ENCODE results near the gene C11orf97. TPM values are rescaled to one million over a fixed set of nuclear protein-coding genes. Genes with fewer than 3 reads are reported as not detected.

C11orf97 gene
- total RNA-seq, 2 experiments from 2014 or later, result not detected

DNA sequence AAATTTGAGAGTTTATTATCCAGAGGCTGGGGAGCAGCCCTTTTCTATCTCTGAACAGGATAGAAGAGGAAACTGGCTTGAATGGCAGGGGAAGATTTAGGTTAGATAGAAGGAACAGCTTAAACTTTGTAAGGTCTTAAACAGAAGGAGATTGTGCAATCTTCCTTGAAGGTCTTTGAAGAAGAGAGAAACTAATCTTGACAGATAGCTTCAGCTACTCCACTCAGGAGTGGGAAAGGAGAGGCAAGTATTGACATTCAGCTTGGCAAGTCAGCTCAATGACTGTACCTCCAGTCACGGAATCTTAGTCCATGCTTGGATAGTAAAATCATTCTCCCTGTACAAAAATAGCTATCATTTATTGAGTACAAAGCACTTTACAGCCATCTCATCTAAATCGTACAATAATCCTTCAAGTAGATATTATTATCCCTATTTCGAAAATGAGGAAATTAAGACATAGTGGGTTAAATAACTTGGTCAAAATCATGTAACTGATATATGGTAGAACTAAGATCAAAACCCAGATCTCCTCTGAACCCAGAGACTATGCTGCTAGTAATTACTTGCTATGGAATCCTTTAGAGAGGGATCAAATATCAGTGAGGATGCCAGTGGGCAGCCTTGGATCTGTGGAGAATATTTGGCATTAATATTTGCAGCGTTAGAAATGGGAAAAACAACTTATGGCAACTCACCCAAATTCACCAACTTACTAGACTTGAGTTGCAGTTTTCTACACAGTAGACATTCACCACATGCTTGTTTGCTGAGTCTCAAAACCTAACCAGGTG is 14.6 kb downstream of the C11orf97 start:
- no peak overlapping the region for H3K27ac Mint-ChIP-seq
- H3K27me3 Mint-ChIP-seq (ENCODE audit: low read depth), result peaks cover 17% of the 10 kb centered on the region
- intact Hi-C loops (cut with micrococcal nuclease), result no loop called here
- CTCF ChIA-PET, result interaction anchor here (0.7 to 1.3 kb wide), 2 partner anchors 10 to 812 kb away, joined by 3 to 5 read pairs; no protein-coding TSS in a partner anchor
- no peaks in the 10 kb centered on the region for H3K9me3 Mint-ChIP-seq
- DNase-seq, result no peak
- no peaks in the 10 kb centered on the region for H3K36me3 Mint-ChIP-seq (ENCODE audit: low read depth)
- no peaks in the 10 kb centered on the region for H3K4me1 Mint-ChIP-seq (ENCODE audit: low read depth)
- H3K4me3 Mint-ChIP-seq, result no peak overlapping the region

DNA sequence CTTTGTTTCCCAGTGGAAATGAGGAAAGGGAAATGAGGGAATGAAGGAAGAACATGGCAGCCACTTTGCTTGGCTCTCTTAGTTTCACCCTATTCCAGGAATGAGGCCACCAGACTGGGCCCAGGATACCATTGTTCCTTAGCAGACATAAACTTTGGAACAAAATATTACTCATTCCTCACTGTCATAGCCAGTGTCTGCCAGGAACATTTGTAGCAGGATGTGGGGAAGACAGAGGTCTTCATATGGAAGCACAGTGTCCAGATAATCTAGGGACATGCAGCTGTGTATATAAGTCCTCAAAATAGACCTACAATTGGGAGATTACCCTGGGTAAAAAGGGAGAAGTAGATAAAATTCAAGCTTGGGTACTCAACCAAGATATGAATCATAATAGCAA is 16.3 kb downstream of the C11orf97 start:
- Mint-ChIP-seq H3K4me3 (no peak overlapping the region), H3K36me3 (ENCODE audit: low read depth) (no peaks in the 10 kb centered on the region), H3K9me3 (no peaks in the 10 kb centered on the region), H3K4me1 (ENCODE audit: low read depth) (no peaks in the 10 kb centered on the region), H3K27me3 (ENCODE audit: low read depth) (peaks cover 17% of the 10 kb centered on the region), H3K27ac (no peak overlapping the region)
- no peak for DNase-seq
- intact Hi-C loops (cut with micrococcal nuclease), result no loop called here
- CTCF ChIA-PET, result no interaction called here

DNA sequence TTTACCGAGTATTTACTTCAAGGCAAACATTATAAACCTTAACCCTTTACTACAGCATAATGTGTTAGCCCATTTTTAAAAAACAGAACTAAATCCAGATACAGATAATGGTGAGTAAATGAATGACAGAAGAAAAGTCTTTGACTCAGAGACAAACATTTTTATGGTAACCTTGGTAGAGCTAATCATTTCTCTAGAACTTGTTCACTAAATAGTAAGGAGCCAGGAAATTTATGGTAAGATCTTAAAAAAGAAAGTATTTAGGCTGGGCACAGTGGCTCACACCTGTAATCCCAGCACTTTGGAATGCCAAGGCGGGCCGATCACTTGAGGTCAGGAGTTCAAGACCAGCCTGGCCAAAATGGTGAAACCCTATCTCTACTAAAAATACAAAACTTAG is 19.9 kb downstream of the C11orf97 start:
- intact Hi-C loops (cut with micrococcal nuclease), result no loop called here
- Mint-ChIP-seq H3K9me3 (no peaks in the 10 kb centered on the region), H3K27me3 (ENCODE audit: low read depth) (peaks cover 14% of the 10 kb centered on the region), H3K27ac (no peak overlapping the region), H3K4me3 (no peak overlapping the region), H3K36me3 (ENCODE audit: low read depth) (no peaks in the 10 kb centered on the region), H3K4me1 (ENCODE audit: low read depth) (no peaks in the 10 kb centered on the region)
- CTCF ChIA-PET, result no interaction called here
- no peak for DNase-seq

DNA sequence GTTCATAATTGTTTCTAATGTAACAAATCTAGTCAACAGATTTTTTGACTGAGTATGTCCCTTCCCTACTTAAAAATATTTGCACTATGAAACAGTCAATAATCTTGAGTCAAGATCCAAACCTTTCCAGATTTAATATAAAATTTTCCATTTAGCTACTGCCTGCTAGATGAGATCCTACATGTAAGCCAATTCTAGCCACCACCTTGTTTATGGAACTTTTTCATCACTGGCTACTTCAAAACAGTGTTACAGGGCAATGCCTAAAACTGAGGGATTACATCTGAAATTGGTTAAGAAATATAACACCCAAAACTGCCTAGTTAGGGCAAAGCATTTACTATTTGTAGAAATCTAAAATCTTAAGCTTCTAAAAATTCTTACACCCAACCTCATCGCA is 20.9 kb downstream of the C11orf97 start:
- intact Hi-C loops (cut with micrococcal nuclease), result no loop called here
- CTCF ChIA-PET, result no interaction called here
- H3K27me3 Mint-ChIP-seq (ENCODE audit: low read depth), result peaks cover 16% of the 10 kb centered on the region
- no peaks in the 10 kb centered on the region for H3K36me3 Mint-ChIP-seq (ENCODE audit: low read depth)
- H3K4me3 Mint-ChIP-seq, result no peak overlapping the region
- no peak overlapping the region for H3K27ac Mint-ChIP-seq
- no peaks in the 10 kb centered on the region for H3K9me3 Mint-ChIP-seq
- H3K4me1 Mint-ChIP-seq (ENCODE audit: low read depth), result no peaks in the 10 kb centered on the region
- DNase-seq, result no peak

DNA sequence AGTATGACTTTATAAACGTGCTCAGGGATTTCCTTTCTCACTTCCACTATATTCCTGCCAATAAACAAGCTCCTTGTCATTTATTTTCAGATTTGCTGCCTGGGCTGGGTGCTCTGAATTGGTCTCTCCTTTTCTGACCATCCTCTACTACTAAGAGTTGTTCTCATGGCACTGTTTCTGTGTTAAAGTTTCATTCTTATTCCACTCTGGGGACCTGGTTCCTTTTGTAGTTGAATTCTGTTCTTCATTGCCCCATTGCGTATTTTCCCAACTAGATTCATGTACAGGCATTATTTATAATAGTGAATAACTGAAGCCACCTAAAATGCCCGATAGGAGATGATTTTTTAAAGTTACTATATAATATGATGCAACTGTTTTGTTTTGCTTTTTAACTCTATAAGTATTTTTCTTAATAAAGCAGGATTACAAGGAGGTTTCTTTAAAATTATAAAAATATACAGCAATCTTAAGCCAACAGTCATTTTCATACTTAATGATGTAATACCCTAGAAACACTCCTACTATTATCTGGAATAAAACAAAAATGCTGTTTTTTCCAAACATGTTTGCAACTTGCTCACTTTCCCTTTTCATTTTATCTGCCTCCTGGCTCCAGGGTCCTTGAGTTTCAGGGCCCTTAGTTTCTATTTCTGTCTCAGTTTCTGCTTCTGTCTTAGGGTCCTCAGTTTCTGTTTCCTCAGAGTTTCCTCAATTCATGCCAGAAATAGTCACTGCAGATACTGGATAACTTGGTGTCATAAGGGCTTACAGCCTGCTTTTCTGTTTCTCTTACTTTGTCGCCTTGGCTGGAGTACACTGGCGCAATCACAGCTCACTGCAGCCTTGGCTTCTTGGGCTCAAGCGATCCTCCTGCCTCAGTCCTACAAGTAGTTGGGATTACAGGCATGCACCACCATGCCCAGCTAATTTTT is 21.7 kb downstream of the C11orf97 start:
- intact Hi-C loops (cut with micrococcal nuclease), result no loop called here
- H3K9me3 Mint-ChIP-seq, result no peaks in the 10 kb centered on the region
- peaks cover 14% of the 10 kb centered on the region for H3K27me3 Mint-ChIP-seq (ENCODE audit: low read depth)
- no peak for DNase-seq
- H3K4me1 Mint-ChIP-seq (ENCODE audit: low read depth), result no peaks in the 10 kb centered on the region
- CTCF ChIA-PET, result no interaction called here
- H3K4me3 Mint-ChIP-seq, result no peak overlapping the region
- H3K27ac Mint-ChIP-seq, result no peak overlapping the region
- H3K36me3 Mint-ChIP-seq (ENCODE audit: low read depth), result no peaks in the 10 kb centered on the region

DNA sequence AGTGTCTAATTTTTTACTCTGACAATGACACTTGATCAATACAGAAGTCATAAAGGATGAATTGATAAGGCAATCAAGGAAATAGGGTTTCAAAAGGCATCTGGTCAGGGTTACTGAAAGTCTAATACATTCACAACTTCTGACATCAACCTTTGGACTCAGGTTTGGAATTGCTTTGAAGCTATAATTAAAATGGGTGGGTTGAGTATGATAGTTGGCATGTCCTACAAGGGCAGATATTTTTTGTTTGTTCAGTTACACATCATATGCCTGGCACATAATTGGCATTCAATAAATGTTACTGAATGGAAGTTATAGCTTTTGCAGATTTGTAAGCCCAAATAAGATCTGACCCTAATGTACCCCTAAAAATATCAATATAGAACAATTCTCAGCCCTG is 24.1 kb downstream of the C11orf97 start:
- Mint-ChIP-seq H3K9me3 (no peaks in the 10 kb centered on the region), H3K4me1 (ENCODE audit: low read depth) (no peaks in the 10 kb centered on the region), H3K4me3 (no peak overlapping the region), H3K27ac (no peak overlapping the region), H3K36me3 (ENCODE audit: low read depth) (no peaks in the 10 kb centered on the region), H3K27me3 (ENCODE audit: low read depth) (peaks cover 12% of the 10 kb centered on the region)
- no peak for DNase-seq
- CTCF ChIA-PET, result no interaction called here
- intact Hi-C loops (cut with micrococcal nuclease), result no loop called here

DNA sequence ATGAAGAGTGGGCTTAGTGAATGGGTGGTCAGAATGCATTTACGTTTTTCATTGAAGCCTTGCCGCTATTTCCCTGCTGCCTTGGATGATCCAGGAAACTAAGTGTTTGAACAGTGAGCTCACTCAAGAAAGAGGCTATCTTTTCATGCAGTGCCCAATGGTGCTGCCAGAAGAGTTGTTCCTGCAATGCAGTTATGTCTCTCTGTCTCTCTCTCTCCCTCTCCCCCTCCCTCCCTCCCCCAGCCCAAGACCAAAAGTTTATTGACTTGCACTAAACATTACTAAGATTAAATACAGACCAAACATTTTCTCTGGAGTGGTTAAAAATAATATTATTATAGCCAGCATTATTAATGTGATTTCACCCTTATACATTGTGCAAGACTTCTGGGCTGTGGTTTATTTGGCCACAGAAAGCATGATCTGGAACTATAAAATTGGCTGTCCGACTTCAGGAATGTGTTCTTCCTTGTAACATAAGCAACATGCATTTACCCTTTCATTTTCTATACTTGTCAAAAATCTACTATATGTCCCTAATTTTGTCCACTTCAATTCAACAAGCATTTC is 24.9 kb downstream of the C11orf97 start:
- H3K4me3 Mint-ChIP-seq, result no peak overlapping the region
- H3K36me3 Mint-ChIP-seq (ENCODE audit: low read depth), result no peaks in the 10 kb centered on the region
- intact Hi-C loops (cut with micrococcal nuclease), result no loop called here
- H3K9me3 Mint-ChIP-seq, result no peaks in the 10 kb centered on the region
- no peaks in the 10 kb centered on the region for H3K4me1 Mint-ChIP-seq (ENCODE audit: low read depth)
- no peak overlapping the region for H3K27ac Mint-ChIP-seq
- peaks cover 12% of the 10 kb centered on the region for H3K27me3 Mint-ChIP-seq (ENCODE audit: low read depth)
- no peak for DNase-seq
- CTCF ChIA-PET, result no interaction called here

DNA sequence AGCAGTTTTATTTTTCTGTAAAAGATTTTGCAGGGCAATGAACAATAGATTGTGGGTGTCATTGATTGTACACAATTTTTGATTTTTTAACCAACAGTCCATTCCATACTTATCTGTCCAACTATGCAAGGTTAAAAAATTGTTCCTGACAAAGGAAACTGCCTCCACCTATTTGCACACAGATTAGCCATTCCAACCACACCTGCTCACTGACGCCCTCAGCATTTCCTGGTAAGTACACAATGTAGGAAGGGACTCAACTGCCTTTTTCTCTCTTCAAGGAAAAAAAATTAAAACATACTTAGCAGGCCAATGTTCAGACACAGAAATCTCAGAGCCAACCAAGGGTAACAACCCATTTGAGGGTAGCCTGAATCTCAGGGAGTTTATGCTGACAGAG is 27.2 kb downstream of the C11orf97 start:
- Mint-ChIP-seq H3K36me3 (ENCODE audit: low read depth) (no peaks in the 10 kb centered on the region), H3K27me3 (ENCODE audit: low read depth) (peaks cover 12% of the 10 kb centered on the region), H3K4me1 (ENCODE audit: low read depth) (peaks cover 10% of the 10 kb centered on the region), H3K27ac (no peak overlapping the region), H3K9me3 (no peaks in the 10 kb centered on the region), H3K4me3 (no peak overlapping the region)
- intact Hi-C loops (cut with micrococcal nuclease), result no loop called here
- no peak for DNase-seq
- CTCF ChIA-PET, result no interaction called here

DNA sequence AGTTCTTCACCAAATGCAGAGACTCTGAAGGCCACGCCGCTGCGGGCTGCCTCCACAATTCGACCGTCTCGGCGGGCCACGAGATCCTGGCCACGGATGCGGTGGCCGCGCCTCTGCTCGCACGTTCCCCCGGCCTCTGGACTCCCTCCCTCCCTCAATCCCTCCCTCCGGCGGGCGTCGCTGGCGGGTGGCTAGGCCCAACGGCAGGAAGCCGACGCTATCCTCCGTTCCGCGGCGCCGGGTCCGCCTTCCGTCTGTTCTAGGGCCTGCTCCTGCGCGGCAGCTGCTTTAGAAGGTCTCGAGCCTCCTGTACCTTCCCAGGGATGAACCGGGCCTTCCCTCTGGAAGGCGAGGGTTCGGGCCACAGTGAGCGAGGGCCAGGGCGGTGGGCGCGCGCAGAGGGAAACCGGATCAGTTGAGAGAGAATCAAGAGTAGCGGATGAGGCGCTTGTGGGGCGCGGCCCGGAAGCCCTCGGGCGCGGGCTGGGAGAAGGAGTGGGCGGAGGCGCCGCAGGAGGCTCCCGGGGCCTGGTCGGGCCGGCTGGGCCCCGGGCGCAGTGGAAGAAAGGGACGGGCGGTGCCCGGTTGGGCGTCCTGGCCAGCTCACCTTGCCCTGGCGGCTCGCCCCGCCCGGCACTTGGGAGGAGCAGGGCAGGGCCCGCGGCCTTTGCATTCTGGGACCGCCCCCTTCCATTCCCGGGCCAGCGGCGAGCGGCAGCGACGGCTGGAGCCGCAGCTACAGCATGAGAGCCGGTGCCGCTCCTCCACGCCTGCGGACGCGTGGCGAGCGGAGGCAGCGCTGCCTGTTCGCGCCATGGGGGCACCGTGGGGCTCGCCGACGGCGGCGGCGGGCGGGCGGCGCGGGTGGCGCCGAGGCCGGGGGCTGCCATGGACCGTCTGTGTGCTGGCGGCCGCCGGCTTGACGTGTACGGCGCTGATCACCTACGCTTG is 31.7 kb downstream of the C11orf97 start, which contains the start of gene FUT4:
Gene FUT4, plus strand, starts transcription at position 227 of the 951 bp plus-strand sequence. Its CDS starts 213 bp downstream, at position 440.
- Mint-ChIP-seq H3K9me3 (no peaks in the 10 kb centered on the region), H3K36me3 (ENCODE audit: low read depth) (peaks cover 2% of the 10 kb centered on the region), H3K4me3 (peak within 1 kb of the TSS; percentile 100), H3K4me1 (ENCODE audit: low read depth) (peaks cover 32% of the 10 kb centered on the region), H3K27ac (peak within 1 kb of the TSS; percentile 98), H3K27me3 (ENCODE audit: low read depth) (no peaks in the 10 kb centered on the region)
- intact Hi-C loops (cut with micrococcal nuclease), result loop anchor here (1.0 to 5.0 kb wide), 9 partner anchors 25 to 1798 kb away; partner anchors contain the start of genes ANKRD49, C11orf54, CWC15 and FAM76B
- DNase-seq, result peak; percentile 80
- CTCF ChIA-PET, result no interaction called here

DNA sequence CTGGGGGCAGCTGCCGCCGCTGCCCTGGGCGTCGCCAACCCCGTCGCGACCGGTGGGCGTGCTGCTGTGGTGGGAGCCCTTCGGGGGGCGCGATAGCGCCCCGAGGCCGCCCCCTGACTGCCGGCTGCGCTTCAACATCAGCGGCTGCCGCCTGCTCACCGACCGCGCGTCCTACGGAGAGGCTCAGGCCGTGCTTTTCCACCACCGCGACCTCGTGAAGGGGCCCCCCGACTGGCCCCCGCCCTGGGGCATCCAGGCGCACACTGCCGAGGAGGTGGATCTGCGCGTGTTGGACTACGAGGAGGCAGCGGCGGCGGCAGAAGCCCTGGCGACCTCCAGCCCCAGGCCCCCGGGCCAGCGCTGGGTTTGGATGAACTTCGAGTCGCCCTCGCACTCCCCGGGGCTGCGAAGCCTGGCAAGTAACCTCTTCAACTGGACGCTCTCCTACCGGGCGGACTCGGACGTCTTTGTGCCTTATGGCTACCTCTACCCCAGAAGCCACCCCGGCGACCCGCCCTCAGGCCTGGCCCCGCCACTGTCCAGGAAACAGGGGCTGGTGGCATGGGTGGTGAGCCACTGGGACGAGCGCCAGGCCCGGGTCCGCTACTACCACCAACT is 32.5 kb downstream of the C11orf97 start:
- Mint-ChIP-seq H3K27ac (peak overlapping the region; percentile 19), H3K36me3 (ENCODE audit: low read depth) (peaks cover 2% of the 10 kb centered on the region), H3K4me1 (ENCODE audit: low read depth) (peaks cover 32% of the 10 kb centered on the region), H3K27me3 (ENCODE audit: low read depth) (no peaks in the 10 kb centered on the region), H3K9me3 (no peaks in the 10 kb centered on the region), H3K4me3 (peak overlapping the region; percentile 73)
- DNase-seq, result peak; percentile 16
- intact Hi-C loops (cut with micrococcal nuclease), result loop anchor here (2.0 to 5.0 kb wide), 5 partner anchors 414 to 1798 kb away; partner anchors contain the start of genes C11orf54, CWC15, KDM4D and MAML2
- CTCF ChIA-PET, result no interaction called here

Measured in activated naive CD4-positive, alpha-beta T cell treated with anti-CD3 and anti-CD28 coated beads for 36 hours (primary cell).